ENCODE measurements around the gene USP47. TPM values are rescaled to one million over a fixed set of nuclear protein-coding genes. Genes with fewer than 3 reads are reported as not detected.
A peak's percentile ranks its signal among the peaks of the same experiment; 100 is the strongest.

Gene USP47, protein sequence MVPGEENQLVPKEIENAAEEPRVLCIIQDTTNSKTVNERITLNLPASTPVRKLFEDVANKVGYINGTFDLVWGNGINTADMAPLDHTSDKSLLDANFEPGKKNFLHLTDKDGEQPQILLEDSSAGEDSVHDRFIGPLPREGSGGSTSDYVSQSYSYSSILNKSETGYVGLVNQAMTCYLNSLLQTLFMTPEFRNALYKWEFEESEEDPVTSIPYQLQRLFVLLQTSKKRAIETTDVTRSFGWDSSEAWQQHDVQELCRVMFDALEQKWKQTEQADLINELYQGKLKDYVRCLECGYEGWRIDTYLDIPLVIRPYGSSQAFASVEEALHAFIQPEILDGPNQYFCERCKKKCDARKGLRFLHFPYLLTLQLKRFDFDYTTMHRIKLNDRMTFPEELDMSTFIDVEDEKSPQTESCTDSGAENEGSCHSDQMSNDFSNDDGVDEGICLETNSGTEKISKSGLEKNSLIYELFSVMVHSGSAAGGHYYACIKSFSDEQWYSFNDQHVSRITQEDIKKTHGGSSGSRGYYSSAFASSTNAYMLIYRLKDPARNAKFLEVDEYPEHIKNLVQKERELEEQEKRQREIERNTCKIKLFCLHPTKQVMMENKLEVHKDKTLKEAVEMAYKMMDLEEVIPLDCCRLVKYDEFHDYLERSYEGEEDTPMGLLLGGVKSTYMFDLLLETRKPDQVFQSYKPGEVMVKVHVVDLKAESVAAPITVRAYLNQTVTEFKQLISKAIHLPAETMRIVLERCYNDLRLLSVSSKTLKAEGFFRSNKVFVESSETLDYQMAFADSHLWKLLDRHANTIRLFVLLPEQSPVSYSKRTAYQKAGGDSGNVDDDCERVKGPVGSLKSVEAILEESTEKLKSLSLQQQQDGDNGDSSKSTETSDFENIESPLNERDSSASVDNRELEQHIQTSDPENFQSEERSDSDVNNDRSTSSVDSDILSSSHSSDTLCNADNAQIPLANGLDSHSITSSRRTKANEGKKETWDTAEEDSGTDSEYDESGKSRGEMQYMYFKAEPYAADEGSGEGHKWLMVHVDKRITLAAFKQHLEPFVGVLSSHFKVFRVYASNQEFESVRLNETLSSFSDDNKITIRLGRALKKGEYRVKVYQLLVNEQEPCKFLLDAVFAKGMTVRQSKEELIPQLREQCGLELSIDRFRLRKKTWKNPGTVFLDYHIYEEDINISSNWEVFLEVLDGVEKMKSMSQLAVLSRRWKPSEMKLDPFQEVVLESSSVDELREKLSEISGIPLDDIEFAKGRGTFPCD (N-terminal part only)
- 15.0 and 22.1 TPM in 2 replicates for polyA plus RNA-seq (2011; rRNA removed)
- polyA minus RNA-seq (2011; rRNA and poly(A)+ RNA removed), result 15.7 and 23.0 TPM in 2 replicates

DNA sequence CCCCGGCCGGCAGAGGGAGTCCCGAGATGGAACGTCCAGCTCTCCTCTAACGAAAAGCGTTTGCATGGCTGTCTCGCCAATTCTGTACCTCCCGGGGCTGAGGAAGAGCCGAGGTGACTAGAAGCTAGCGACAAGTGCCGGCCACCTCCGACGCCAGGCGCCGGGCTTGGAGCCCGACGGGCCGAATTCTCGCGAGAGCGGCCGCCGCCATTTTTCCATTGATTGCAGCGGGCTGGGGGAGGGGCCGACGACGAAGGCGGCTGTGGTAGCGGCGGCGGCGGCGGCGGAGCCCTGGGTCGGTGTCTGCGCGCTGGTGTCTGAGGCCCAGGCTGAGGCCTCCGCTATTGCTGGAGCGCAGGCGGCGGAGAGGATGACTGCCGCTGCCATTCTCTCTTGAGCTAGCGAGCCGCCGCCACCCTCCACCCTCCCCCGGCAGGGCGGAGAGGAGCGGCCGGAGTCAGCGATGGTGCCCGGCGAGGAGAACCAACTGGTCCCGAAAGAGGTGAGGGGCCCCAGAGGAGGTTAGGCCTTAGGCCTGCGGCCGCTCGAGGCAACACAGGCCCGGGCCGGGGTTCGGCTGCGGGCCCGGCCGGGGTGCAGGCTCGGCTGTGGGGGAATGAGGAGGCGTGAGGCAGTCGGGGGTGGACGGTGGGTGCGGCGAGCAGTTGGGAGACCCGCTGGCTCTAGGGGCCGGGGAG lies at the start of gene USP47:
Gene USP47, plus strand, starts transcription at position 250 of the 698 bp plus-strand sequence. Its CDS starts 214 bp downstream, at position 464.
- Histone ChIP-seq H3K36me3 (ENCODE audit: control insufficient read depth, insufficient read depth, low read length) (no peaks in the 10 kb centered on the region), H3K27me3 (ENCODE audit: control insufficient read depth, insufficient read depth, low read length) (no peaks in the 10 kb centered on the region), H3K4me3 (ENCODE audit: low read depth, low read length) (peak within 1 kb of the TSS; percentile 84)
- TF ChIP-seq, protein P1, sequence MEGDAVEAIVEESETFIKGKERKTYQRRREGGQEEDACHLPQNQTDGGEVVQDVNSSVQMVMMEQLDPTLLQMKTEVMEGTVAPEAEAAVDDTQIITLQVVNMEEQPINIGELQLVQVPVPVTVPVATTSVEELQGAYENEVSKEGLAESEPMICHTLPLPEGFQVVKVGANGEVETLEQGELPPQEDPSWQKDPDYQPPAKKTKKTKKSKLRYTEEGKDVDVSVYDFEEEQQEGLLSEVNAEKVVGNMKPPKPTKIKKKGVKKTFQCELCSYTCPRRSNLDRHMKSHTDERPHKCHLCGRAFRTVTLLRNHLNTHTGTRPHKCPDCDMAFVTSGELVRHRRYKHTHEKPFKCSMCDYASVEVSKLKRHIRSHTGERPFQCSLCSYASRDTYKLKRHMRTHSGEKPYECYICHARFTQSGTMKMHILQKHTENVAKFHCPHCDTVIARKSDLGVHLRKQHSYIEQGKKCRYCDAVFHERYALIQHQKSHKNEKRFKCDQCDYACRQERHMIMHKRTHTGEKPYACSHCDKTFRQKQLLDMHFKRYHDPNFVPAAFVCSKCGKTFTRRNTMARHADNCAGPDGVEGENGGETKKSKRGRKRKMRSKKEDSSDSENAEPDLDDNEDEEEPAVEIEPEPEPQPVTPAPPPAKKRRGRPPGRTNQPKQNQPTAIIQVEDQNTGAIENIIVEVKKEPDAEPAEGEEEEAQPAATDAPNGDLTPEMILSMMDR (IDR thresholded peaks at IDR 0.05; ENCODE audit: insufficient read depth, low read depth, low read length), result peak; percentile 74
- POLR2A ChIA-PET, result interaction anchor here (0.5 to 0.9 kb wide), 2 partner anchors 168 to 689 kb away, joined by 3 to 4 read pairs; no protein-coding TSS in a partner anchor
- CTCF ChIA-PET, result interaction anchor here (0.6 to 1.5 kb wide), 4 partner anchors 16 to 39 kb away, joined by 3 to 4 read pairs (median 3); no protein-coding TSS in a partner anchor
- DNase-seq (ENCODE audit: low read depth), result peak; percentile 18

DNA sequence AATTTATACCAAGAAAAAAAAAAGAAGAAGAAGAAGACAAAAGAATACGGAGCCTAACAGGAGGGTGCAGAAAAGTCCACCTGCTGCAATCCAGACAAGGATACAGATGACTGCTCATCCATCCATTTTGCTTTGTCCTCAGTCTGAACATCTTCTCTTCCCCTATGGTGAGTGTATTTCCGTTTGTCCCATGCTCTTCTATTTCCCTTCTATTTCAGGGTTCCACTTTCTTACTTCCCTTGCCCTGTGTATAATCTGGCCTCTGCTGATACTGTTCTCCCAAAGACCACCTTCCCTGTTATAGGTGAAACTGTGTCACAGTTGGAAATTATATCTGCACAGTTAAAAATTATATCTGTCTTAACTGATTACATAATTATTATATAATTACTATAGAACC lies 48.7 kb upstream of the USP47 start:
- TF ChIP-seq, protein P1 (IDR thresholded peaks at IDR 0.05; ENCODE audit: insufficient read depth, low read depth, low read length), result no peak
- H3K36me3 ChIP-seq (ENCODE audit: control insufficient read depth, insufficient read depth, low read length), result no peaks in the 10 kb centered on the region
- H3K4me3 ChIP-seq (ENCODE audit: low read depth, low read length), result no peak overlapping the region
- CTCF ChIA-PET, result interaction anchor here (1.2 to 1.4 kb wide), 2 partner anchors 259 to 765 kb away, joined by 3 to 4 read pairs; no protein-coding TSS in a partner anchor
- peaks cover 4% of the 10 kb centered on the region for H3K27me3 ChIP-seq (ENCODE audit: control insufficient read depth, insufficient read depth, low read length)
- DNase-seq (ENCODE audit: low read depth), result no peak
- POLR2A ChIA-PET, result no interaction called here

DNA sequence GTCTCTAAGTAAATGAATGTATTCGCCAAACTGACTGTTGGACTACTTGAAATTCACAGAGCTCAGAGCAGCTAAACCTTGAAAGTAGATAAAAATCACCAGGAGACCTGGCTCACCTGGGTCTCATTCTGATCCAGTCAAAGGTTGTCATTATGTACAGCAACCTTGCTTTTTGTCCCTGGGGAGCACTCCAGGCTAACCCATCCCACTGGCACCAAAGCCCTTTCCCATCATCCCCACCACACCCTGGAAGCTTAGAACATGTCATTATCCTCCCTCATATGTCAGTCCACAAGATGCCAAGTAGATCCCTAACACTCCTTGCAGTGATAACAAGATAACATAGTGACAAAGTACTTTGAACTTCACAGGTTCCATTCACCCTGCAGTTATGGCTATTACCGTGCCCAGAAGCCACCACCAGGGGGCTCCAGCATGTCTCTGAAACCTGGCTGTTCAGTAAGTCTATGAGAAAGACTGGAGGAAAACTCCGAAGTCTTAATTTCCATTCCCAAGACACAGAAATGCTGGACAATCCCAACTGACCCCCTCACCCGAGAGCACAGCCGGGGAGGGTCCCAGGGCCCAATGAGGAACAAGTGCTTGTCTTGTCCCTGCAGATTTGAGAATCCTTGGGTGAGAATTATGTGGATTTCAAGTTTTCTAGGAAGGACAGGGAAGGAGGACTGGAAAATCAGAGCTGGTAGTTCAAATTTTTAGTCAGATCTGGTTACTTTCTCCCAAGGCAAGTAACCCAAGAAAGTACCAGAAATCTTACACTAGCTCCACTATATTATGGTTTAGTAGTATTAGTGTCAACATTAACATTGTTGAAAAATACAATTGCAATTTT lies 43.0 kb upstream of the USP47 start:
- Histone ChIP-seq H3K36me3 (ENCODE audit: control insufficient read depth, insufficient read depth, low read length) (no peaks in the 10 kb centered on the region), H3K4me3 (ENCODE audit: low read depth, low read length) (no peak overlapping the region), H3K27me3 (ENCODE audit: control insufficient read depth, insufficient read depth, low read length) (peaks cover 2% of the 10 kb centered on the region; the same call in 1 of the 2 replicates)
- no peak for DNase-seq (ENCODE audit: low read depth)
- TF ChIP-seq, protein P1 (IDR thresholded peaks at IDR 0.05; ENCODE audit: insufficient read depth, low read depth, low read length), result peak; percentile 94
- CTCF ChIA-PET, result interaction anchor here (0.6 to 5.0 kb wide), 37 partner anchors 8 to 771 kb away, joined by 3 to 55 read pairs (median 3); no protein-coding TSS in a partner anchor
- POLR2A ChIA-PET, result no interaction called here

DNA sequence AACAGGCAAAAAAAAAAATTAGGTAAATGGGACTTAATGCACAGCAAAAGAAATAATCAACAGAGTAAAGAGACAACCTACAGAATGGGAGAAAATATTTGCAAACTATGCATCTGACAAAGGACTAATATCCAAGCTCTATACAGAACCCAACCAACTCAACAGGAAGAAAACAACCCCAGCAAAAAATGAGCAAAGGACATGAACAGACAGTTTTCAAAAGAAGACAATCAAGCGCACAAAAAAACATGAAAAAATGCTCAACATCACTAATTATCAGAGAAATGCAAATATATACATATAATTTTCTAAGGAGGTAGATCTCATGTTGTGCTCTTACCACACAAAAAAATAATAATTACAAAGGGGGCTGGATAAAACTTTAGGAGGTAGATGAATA lies 36.5 kb upstream of the USP47 start:
- TF ChIP-seq, protein P1 (IDR thresholded peaks at IDR 0.05; ENCODE audit: insufficient read depth, low read depth, low read length), result no peak
- Histone ChIP-seq H3K36me3 (ENCODE audit: control insufficient read depth, insufficient read depth, low read length) (no peaks in the 10 kb centered on the region), H3K4me3 (ENCODE audit: low read depth, low read length) (no peak overlapping the region), H3K27me3 (ENCODE audit: control insufficient read depth, insufficient read depth, low read length) (no peaks in the 10 kb centered on the region)
- CTCF ChIA-PET, result no interaction called here
- DNase-seq (ENCODE audit: low read depth), result no peak
- POLR2A ChIA-PET, result no interaction called here

All from BJ (cell line).